Stimulated activated CD8-positive, alpha-beta memory T cell treated with anti-CD3 and anti-CD28 coated beads, Interleukin-15, amount 100 ng/mL, for 24 hours (primary cell): Measurements from ENCODE around the gene NFIX.

Experiments used
- DNase-seq: peaks from one replicate; pipeline ENCODE4 v3.0.0-alpha.2; 2020; ENCODE audit warnings: low read depth

NFIX gene

DNA sequence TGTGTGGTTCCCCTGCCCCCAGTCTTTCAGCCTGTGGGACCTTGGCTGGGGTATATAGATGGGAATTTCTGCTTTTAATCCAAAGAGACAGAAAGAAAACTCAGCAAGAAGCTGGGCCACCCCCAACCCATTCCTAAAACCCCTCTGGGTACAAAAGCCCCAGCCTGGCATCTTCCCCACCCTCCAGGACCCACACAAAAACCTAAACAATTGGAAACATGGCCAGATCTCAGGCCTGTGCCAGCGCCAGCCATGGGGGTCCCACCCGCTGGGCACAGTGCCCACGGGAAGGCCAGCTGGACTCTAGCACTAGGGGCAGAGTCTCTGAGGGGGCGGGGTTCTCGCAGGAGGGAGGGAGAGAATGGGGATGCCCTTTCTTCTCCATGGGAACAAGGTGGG, 98.8 kb downstream of the NFIX start:
- no peak for DNase-seq

- DNase-seq: no peak
Observed at GRCh38 chr19:13094771-13095392, 99.6 kb downstream of the NFIX start.

GRCh38 chr19:13095393-13095784, 100.1 kb downstream of the NFIX start:
- DNase-seq: no peak

DNA sequence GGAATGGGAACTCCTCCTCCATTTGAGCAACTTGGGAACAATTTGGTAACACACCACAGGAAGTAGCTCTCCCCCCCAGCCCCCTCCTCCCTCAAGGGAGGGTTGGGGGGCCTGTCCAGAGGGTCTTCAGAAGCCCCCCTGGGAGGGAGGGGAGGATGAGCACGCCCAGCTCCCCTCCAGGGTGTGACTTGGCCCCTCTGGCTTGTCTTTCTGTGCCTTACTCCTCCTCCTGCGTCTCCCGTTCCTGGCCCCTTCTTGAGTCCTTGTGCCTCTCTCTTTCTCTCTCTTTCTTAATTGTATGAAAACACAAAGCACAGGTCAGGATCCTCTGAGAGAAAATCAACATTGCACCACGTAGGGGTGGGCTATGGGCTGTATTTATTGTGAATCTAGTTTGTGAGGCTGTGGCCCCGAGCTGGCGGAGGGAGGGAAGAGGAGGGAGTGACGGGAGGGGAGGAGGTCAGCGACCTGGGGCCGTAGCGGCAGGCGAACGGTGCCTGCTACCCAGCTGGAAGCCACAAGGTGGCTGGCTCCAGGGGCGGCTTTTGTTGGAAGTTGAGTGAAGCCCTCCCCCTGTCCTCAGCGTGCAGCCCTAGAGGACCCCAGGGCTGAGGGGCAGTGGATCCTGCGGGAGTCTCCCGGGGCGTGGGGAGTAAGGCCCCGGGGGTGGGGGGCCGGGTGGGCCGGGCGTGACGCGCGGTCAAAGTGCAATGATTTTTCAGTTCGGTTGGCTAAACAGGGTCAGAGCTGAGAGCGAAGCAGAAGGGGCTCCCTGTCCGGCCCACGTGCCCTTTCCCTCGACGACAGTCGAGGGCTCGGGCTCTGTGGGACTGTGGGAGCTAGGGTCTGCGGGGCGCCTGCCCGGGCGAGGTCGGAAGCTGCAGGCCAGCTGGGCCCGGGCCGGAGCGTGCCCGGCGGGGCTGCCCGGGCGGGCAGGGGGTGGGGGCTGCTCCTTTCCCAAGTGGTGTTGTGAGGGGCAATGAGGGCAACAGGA, 101.0 kb downstream of the NFIX start:
- no peak for DNase-seq

- no peak for DNase-seq
Observed at GRCh38 chr19:13097033-13097462, 101.8 kb downstream of the NFIX start.

- DNase-seq: no peak
Observed at GRCh38 chr19:13097463-13098258, 102.4 kb downstream of the NFIX start.

GRCh38 chr19:13098277-13099072, 103.2 kb downstream of the NFIX start:
- DNase-seq: no peak

DNA sequence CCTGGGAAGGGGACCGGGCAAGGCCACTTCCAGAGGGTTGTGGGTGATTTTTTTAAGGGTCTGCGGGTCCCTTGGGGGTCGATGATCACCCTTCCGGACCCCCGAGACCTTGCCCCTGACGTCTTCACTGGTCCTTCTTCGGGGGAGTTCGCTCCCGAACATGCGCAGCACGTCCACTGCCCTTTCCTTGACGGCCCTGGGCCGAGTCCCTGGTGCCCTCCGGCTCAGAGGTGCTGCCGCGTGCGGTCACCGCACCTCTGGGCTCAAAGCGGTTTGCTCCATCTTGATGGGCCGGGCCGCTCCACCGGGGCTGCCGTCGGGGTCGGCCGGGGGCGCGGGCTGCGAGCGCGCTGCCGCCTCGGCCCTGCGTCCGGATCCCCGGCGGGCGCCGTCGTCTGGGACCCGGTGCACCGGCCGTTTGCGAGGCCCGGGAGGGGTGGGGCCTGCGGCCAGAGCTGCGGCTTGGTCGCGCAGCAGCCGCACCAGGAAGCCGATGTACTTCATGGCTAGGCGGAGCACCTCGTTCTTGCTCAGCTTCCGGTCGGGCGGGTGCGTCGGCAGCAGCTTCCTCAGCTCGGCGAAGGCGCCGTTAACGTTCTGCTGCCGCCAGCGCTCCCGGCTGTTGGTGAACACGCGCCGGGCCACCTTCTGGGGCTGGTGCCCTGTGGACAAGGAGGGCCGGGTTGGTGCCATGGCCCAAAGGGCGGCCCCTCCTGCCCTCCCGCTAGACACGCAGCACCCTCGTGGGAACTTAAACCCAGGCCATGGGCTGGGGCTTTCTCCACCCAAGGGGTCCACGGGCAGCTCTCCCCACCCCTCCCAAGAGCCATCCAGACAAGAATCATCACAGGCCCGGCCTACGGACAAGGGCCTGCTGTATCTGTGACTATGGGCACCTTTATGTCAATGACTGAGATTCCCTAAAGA, 104.1 kb downstream of the NFIX start:
- DNase-seq: no peak

- no peak for DNase-seq
Observed at GRCh38 chr19:13100031-13100588, 104.8 kb downstream of the NFIX start.

DNA sequence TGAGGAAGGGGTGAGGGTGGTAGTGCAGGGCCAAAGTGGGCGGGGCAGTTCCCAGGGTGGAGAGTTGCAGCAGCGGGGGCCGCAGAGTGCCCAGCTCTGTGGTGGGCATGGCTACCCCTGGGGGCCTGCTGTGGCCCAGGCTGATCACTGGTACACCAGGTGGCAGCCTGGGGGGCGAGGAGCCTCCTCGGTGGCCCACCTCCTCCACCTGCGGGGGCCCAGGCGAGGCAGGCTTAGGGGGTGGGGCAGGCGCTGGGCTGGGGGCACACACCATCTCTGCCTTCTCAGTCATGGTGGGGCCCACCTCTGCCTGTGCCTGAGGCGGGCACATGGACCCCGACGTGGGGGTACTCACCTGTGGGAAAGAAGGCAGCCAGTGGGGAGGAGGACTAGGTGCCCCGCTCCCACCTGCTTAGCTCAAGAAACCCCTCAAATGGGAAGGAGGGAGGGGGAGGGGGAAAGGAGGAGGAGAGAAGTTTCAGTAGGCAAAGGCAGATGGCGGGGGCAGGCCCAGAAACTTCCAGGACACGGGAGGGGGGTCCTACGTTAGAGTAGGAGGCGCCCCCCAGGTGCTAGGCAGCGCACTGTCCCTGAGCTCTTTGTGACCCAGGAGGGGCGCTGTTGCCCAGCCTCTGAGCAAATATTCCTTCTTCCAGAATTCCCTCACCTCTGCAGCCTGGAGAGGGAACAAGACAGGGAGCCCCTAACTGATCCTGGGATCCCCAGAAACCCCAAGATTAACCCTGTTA, 105.7 kb downstream of the NFIX start:
- no peak for DNase-seq

DNA sequence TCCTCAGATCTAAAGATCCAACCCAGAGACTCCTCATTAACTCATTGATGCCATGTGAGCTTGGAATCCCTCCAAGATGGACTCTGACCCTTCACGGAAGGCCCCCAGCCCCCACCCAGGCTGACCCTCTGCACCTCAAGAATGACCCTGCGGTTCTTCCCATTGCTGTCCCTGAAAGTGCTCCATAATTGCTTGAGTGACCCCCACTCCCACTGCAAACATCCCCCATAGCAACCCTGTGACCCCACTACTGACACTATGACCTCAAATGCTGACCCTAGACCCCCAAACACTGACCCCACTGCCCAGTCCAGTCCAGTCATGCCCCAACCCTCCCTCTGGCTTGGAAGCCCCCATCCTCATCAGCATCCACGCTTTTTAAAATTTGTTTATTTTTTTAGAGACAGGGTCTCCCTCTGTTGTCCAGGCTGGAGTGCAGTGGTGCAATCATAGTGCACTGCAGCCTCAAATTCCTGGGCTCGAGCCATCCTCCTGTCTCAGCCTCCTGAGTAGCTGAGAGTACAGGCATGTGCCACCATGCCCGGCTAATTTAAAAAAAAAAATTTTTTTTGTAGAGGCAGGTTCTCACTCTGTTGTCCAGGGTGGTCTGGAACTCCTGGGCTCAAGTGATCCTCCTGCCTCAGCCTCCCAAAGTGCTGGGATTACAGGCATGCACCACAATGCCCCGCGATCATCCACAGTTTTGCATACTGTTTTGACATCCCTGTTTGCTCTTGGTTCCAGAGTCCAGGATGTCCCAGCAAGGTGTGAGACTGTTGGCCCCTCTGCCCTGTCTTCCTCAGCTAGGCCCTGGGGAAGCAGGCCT, 106.5 kb downstream of the NFIX start:
- no peak for DNase-seq

DNA sequence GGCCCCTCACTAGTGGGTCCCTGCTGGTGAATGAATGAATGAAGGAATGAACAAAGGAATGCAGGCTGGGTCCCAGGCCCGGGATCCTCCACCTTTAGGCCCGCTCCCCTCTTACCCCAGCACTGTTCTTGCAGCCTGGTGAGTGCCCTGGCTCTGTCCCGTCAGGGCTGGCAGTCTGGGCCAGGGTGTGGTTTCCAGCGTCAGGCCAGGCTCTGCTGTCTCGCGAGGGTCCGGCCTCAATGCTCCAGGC, 107.1 kb downstream of the NFIX start:
- DNase-seq: no peak

- no peak for DNase-seq
Observed at GRCh38 chr19:13102666-13103580, 107.6 kb downstream of the NFIX start, which contains the start of gene LYL1. TSS of gene LYL1 (minus strand) at chr19:13102858. CDS start at chr19:13101171, 1,687 bp downstream.

DNA sequence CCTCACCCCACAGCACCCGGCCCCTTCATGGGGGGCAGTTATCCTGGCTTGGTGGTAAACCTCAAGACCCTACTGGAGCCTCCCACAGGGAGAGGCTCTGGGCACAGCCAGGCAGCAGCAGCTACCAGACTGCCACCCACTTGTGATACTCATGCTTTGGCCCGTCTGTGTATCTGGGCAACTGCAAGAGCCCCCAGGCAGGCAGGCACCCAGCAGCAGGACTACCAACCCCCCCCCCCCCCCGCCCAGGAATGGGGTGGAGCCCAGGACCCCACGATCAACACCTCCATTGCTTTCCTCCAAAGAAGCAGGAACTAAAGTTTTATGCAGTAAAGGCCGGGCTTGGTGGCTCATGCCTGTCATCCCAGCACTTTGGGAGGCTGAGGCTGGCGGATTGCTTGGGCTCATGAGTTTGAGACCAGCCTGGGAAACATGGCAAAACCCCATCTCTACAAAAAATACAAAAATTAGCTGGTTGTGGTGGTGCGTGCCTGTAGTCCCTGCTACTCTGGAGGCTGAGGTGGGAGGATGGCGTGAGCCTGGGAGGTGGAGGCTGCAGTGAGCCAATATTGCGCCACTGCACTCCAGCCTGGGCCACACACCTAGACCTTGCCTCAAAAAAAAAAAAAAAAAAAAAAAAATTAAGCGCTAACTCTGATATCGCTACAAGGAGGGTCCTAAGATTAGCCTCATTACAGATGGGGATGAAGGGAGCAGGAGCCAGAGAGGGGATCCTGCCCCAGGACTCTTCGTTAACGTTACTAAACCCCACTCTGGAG, 108.5 kb downstream of the NFIX start:
- DNase-seq: no peak

- DNase-seq: no peak
Observed at GRCh38 chr19:13104360-13104847, 109.1 kb downstream of the NFIX start.

GRCh38 chr19:13104848-13105711, 109.8 kb downstream of the NFIX start:
- no peak for DNase-seq
